Tibial nerve (tissue), 4 donors: ENCODE data around the gene RPF1.

Source experiments
- CTCF ChIP-seq, 5 experiments: fragments of 200-600 bp in 3 of 5; fragments of 450-650 bp in 2 of 5; sonication (generic) in 3 of 5; IDR thresholded peaks; one replicate each; pipeline ENCODE4 v1.5.1; 2016 to 2019; ENCODE audit warnings: antibody characterized with exemption in 5 of 5, mild to moderate bottlenecking in 3 of 5, moderate library complexity in 2 of 5
- EP300 ChIP-seq, 2 donors: sonication (generic); formaldehyde crosslinking; IDR thresholded peaks; one replicate each; pipeline ENCODE4 v1.6.1; 2017; ENCODE audit warnings: antibody characterized with exemption in 2 of 2, mild to moderate bottlenecking in 1 of 2
- POLR2A ChIP-seq, 2 donors: fragments of 450-650 bp; IDR thresholded peaks; one replicate each; pipeline ENCODE4 v1.6.1; 2017; ENCODE audit warnings: antibody characterized with exemption in 2 of 2, mild to moderate bottlenecking in 2 of 2, moderate library complexity in 2 of 2

- no peak for TF ChIP-seq CTCF (IDR thresholded peaks at IDR 0.05)
- no peak for TF ChIP-seq POLR2A (IDR thresholded peaks at IDR 0.05)
- TF ChIP-seq EP300 (IDR thresholded peaks at IDR 0.05), result no peak
Observed at GRCh38 chr1:84467298-84467697, 11.8 kb upstream of the RPF1 start.
